ENCODE results near the gene DOCK6.

GRCh38 chr19:11224429-11224828 lies 37.9 kb downstream of the DOCK6 start:
- TF ChIP-seq CTCF (IDR thresholded peaks at IDR 0.05), result no peak
- no peak for TF ChIP-seq POLR2A (IDR thresholded peaks at IDR 0.05)
- no peak for TF ChIP-seq EP300 (IDR thresholded peaks at IDR 0.05)
